ENCODE results near the gene F13A1. TPM values are rescaled to one million over a fixed set of nuclear protein-coding genes. Genes with fewer than 3 reads are reported as not detected.

F13A1 gene
- total RNA-seq, 2 donors from 2014 or later = not detected

DNA sequence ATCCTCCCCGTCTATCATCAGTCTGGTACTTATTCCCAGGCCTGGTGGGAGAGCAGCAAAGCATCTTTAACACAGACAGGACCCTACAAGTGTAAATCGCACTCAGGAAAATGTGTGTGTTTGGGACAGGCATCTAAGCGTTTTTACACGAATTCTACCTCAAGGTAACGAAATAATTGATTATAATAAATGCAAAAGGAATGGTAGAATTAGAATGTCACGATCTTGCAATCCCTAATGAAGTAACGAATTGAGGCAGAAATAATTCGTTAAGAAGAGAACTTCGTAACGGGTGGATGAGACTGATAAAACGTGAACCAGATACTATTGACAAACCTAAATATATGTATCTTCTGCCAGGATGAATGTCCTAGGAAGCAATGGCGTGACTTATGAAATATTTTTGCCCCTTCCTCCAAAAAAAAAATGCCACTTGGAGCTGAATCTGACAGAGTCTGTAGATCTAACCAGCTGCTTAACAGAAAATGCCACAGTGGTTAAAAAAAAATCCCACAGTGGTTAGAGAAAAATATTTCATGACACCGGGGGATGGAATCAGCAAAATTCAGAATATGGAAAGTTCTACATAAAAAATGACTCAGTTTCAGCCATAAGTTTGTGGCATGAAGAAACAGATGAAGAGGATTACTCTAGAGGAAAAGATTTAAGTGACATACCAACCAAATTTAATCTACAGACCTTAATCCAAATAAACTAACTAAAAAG, 68.7 kb downstream of the F13A1 start:
- H3K27ac Mint-ChIP-seq = no peak overlapping the region
- H3K4me1 Mint-ChIP-seq (ENCODE audit: low read depth) = no peaks in the 10 kb centered on the region
- no peak for DNase-seq
- H3K9me3 Mint-ChIP-seq = no peaks in the 10 kb centered on the region
- peaks cover 38% of the 10 kb centered on the region for H3K27me3 Mint-ChIP-seq (ENCODE audit: low read depth)
- no peak for ATAC-seq (replicated peaks in 1 of 2)
- H3K4me3 Mint-ChIP-seq = no peak overlapping the region
- H3K36me3 Mint-ChIP-seq (ENCODE audit: insufficient read depth in 2 of 2) = no peaks in the 10 kb centered on the region

DNA sequence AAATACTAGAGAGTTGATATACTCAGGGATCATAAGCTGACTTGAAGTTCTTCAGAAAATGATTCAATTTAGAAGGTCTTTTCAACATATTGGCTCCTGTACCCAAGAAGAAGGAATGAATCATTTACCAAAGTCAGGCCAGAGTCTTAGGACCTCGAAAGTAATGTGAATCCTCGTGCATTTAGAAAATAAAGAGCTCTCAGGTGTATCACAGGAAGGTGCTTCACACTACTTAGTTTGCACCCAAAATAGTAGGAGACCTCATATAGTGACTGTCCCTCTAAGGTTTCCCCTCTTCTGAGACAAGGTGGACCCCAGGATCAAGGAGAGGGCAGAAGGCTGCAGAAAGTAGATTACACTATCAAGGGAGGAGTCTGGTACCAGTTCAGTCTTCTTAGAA, 71.8 kb downstream of the F13A1 start:
- Mint-ChIP-seq H3K4me3 (no peak overlapping the region), H3K27ac (no peak overlapping the region), H3K4me1 (ENCODE audit: low read depth) (no peaks in the 10 kb centered on the region), H3K27me3 (ENCODE audit: low read depth) (peaks cover 40% of the 10 kb centered on the region), H3K9me3 (no peaks in the 10 kb centered on the region), H3K36me3 (ENCODE audit: insufficient read depth in 2 of 2) (no peaks in the 10 kb centered on the region)
- DNase-seq = no peak
- no peak for ATAC-seq (replicated peaks in 1 of 2)

GRCh38 chr6:6246544-6246943, 73.9 kb downstream of the F13A1 start:
- Mint-ChIP-seq H3K4me3 (no peak overlapping the region), H3K9me3 (peaks cover 0 to 4% of the 10 kb centered on the region in 2 donors), H3K4me1 (ENCODE audit: low read depth) (no peaks in the 10 kb centered on the region), H3K27ac (no peak overlapping the region), H3K36me3 (ENCODE audit: insufficient read depth in 2 of 2) (peaks cover 0 to 3% of the 10 kb centered on the region in 2 donors), H3K27me3 (ENCODE audit: low read depth) (peaks cover 52% of the 10 kb centered on the region)
- DNase-seq = no peak
- ATAC-seq (replicated peaks in 1 of 2) = no peak

GRCh38 chr6:6244624-6245023, 75.8 kb downstream of the F13A1 start:
- no peaks in the 10 kb centered on the region for H3K4me1 Mint-ChIP-seq (ENCODE audit: low read depth)

GRCh38 chr6:6243846-6244245, 76.6 kb downstream of the F13A1 start:
- H3K27ac Mint-ChIP-seq = no peak overlapping the region
- H3K27me3 Mint-ChIP-seq (ENCODE audit: low read depth) = peaks cover 46% of the 10 kb centered on the region
- DNase-seq = no peak
- peaks cover 0 to 3% of the 10 kb centered on the region in 2 donors for H3K36me3 Mint-ChIP-seq (ENCODE audit: insufficient read depth in 2 of 2)
- no peak for ATAC-seq (replicated peaks in 1 of 2)
- H3K4me3 Mint-ChIP-seq = no peak overlapping the region
- H3K4me1 Mint-ChIP-seq (ENCODE audit: low read depth) = no peaks in the 10 kb centered on the region
- peaks cover 0 to 4% of the 10 kb centered on the region in 2 donors for H3K9me3 Mint-ChIP-seq

More at GRCh38 chr6:6244624-6245023, 75.8 kb downstream of the F13A1 start:
- ATAC-seq (replicated peaks in 1 of 2) = no peak
- Mint-ChIP-seq H3K36me3 (ENCODE audit: insufficient read depth in 2 of 2) (peaks cover 0 to 3% of the 10 kb centered on the region in 2 donors), H3K27ac (no peak overlapping the region), H3K9me3 (peaks cover 0 to 4% of the 10 kb centered on the region in 2 donors), H3K4me3 (no peak overlapping the region), H3K27me3 (ENCODE audit: low read depth) (peaks cover 44% of the 10 kb centered on the region)
- no peak for DNase-seq

DNA sequence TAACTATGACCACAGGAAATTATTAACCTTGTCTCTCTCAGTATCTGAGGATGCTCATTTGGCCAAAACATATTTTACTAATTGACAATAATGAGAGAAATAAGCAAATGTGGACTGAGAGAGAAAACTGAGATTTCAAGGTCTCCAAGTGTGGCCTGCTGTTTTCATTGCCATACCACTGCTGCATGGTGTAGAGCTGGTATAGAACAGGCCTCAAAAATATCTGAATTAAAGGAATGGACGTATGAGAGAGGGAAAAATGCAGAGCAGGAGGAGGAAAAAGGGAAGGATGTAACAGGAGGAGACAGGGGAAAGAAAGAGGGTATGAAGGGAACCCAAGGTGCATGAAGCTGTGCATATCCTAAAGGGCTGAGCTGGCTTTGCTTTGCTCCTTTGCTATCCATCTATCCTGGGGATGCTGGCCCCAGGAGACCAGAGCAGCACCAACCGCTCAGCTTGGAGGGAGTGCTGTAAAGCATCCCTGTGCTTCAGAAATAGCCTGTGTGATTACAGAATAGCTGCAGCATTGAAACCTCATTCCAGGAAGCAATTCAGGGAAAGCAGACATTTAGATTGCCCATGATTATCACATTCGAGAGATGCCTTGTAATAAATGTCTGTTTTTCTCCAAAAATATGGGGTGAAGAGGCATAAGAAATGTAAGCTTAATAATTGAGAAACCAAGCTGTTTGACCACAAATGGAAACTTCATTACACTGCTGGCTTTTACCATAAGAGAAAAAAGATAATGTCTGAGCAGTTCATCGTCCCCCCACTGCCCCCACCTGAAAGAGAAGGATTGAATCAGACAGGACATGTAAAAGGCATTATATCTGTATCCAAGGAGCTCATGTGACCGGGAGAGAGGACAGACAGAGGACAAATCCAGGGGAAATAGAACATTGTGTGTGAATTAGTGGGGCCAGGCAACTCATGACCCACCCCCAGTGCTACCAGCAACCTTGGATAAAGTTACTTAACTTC, 80.6 kb downstream of the F13A1 start:
- peaks cover 0 to 3% of the 10 kb centered on the region in 2 donors for H3K36me3 Mint-ChIP-seq (ENCODE audit: insufficient read depth in 2 of 2)
- ATAC-seq (replicated peaks in 1 of 2) (no peak), DNase-seq (no peak)
- H3K27me3 Mint-ChIP-seq (ENCODE audit: low read depth) = peaks cover 39% of the 10 kb centered on the region
- H3K27ac Mint-ChIP-seq = no peak overlapping the region
- H3K4me1 Mint-ChIP-seq (ENCODE audit: low read depth) = no peaks in the 10 kb centered on the region
- H3K9me3 Mint-ChIP-seq = peaks cover 0 to 4% of the 10 kb centered on the region in 2 donors
- no peak overlapping the region for H3K4me3 Mint-ChIP-seq

DNA sequence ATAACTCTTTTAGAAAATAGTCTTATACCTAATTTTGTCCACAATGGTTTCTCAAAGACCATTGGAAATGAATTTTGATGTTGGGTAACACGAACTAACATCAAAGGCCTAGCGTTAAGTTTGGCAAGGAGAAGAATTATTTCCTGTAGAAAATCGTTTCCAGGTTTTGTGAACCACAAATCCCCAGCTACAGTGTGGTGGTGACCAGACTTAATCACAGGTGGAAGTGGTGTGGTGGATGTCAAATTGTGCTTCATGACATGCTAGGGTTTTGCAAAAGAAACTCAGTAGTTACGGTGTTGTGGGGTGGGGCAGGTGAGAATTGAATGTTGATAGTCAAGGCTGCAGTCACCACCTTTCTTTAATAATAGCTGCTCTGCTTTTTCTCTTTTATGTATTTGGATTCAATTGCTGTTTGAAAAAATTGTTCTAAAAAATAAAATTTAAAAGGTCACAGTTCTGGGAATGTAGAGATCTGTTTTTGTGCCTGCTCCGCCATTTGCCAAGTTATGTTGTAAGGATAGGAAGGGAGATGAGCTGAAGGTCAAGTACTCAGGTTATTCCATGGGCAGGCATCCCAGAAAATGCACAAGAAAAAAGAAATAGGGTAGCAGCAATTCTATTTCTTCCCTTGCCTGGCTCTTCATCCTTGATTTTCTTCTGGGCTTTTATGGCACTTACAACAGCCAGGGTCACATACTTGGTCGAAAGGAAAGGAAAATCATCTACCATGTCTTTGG, 83.6 kb downstream of the F13A1 start:
- no peak for DNase-seq
- Mint-ChIP-seq H3K9me3 (no peaks in the 10 kb centered on the region), H3K36me3 (ENCODE audit: insufficient read depth in 2 of 2) (no peaks in the 10 kb centered on the region), H3K4me1 (ENCODE audit: low read depth) (no peaks in the 10 kb centered on the region), H3K27ac (no peak overlapping the region), H3K4me3 (no peak overlapping the region), H3K27me3 (ENCODE audit: low read depth) (peaks cover 32% of the 10 kb centered on the region)
- ATAC-seq (replicated peaks in 1 of 2) = no peak

DNA sequence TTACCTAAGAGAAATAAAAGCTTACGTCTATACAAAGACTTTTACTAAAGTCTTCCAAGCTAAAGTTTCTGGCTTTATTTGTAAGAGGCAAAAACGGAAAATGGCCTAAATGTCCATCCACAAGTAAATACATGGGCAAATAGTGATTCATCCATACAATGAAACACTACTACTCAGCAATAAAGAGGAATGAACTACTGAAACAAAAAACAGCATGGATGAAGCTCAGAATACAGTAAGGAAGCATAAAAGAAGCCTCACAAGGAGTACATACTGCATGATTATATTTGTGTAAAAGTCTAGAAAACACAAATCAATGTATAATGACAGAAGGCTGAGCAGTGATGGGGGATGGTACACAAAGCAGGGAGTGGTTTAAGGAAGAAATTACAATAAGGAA, 84.7 kb downstream of the F13A1 start:
- Mint-ChIP-seq H3K4me1 (ENCODE audit: low read depth) (no peaks in the 10 kb centered on the region), H3K27ac (no peak overlapping the region)

DNA sequence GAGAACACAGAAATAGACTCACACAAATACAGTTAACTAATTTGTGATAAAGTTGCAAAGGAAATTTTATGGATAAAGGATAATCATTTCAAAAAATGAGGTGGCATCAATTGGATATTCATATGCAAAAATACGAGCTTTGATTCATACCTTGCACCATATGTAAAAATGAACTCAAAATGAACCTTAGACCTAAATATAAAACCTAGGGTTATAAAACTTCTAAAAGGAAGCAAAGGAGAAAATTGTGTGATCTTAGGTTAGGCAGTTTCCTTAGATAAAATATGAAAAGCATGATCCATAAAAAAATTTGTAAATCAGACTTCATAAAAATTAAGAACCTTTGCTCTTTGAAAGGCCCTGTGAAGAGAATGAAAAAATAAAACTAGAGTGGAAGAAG, 85.5 kb downstream of the F13A1 start:
- Mint-ChIP-seq H3K27ac (no peak overlapping the region), H3K4me3 (no peak overlapping the region), H3K36me3 (ENCODE audit: insufficient read depth in 2 of 2) (no peaks in the 10 kb centered on the region), H3K4me1 (ENCODE audit: low read depth) (no peaks in the 10 kb centered on the region), H3K9me3 (no peaks in the 10 kb centered on the region), H3K27me3 (ENCODE audit: low read depth) (peaks cover 40% of the 10 kb centered on the region)
- ATAC-seq (replicated peaks in 1 of 2) (no peak), DNase-seq (no peak)

More for the DNA sequence above, 84.7 kb downstream of the F13A1 start:
- ATAC-seq (replicated peaks in 1 of 2) = no peak
- no peak for DNase-seq
- Mint-ChIP-seq H3K27me3 (ENCODE audit: low read depth) (peaks cover 38% of the 10 kb centered on the region), H3K36me3 (ENCODE audit: insufficient read depth in 2 of 2) (no peaks in the 10 kb centered on the region), H3K4me3 (no peak overlapping the region), H3K9me3 (no peaks in the 10 kb centered on the region)

- Mint-ChIP-seq H3K4me1 (ENCODE audit: low read depth) (no peaks in the 10 kb centered on the region), H3K4me3 (no peak overlapping the region), H3K27me3 (ENCODE audit: low read depth) (peaks cover 39% of the 10 kb centered on the region), H3K27ac (no peak overlapping the region), H3K36me3 (ENCODE audit: insufficient read depth in 2 of 2) (no peaks in the 10 kb centered on the region), H3K9me3 (peaks cover 0 to 2% of the 10 kb centered on the region in 2 donors)
- no peak for ATAC-seq (replicated peaks in 1 of 2)
- no peak for DNase-seq
Observed at GRCh38 chr6:6230286-6230685, 90.2 kb downstream of the F13A1 start.

- DNase-seq (no peak), ATAC-seq (replicated peaks in 1 of 2) (no peak)
- Mint-ChIP-seq H3K27me3 (ENCODE audit: low read depth) (peaks cover 49% of the 10 kb centered on the region), H3K27ac (no peak overlapping the region), H3K9me3 (peaks cover 0 to 2% of the 10 kb centered on the region in 2 donors), H3K4me1 (ENCODE audit: low read depth) (no peaks in the 10 kb centered on the region), H3K4me3 (no peak overlapping the region), H3K36me3 (ENCODE audit: insufficient read depth in 2 of 2) (no peaks in the 10 kb centered on the region)
Observed at GRCh38 chr6:6227896-6228295, 92.6 kb downstream of the F13A1 start.

DNA sequence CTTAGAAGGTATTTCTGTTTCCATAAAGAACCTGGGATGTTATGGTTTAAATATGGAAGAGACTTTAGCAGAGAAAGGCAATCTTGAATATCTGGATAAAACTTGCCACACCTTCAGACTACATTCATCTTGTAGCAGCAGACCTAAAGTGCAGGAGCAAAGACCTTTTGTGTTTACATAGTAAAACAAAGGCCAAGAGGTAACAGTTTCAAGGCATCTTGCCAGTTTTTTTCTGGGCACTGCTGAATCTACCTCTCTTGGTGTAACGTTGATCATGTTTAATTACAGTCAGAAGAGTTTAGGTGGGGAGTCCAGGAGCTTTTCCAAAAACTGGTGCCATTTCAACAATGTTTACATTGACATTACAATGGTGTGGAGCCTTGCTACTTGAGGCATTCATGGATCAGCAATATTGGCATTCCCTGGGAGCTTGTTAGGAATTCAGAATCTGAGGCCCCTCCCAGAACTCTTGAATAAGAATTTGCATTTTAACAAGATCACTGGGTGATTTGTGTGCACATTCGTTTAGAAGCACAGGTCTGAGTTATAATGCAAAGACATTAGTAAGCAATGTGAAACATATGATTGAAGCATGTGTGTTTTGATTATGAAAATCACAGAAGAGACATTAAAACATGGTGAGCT, 94.5 kb downstream of the F13A1 start:
- H3K4me1 Mint-ChIP-seq (ENCODE audit: low read depth) = no peaks in the 10 kb centered on the region
- H3K4me3 Mint-ChIP-seq = no peak overlapping the region
- H3K27ac Mint-ChIP-seq = no peak overlapping the region

More for the DNA sequence above, 94.5 kb downstream of the F13A1 start:
- DNase-seq (no peak), ATAC-seq (replicated peaks in 1 of 2) (no peak)
- peaks cover 0 to 2% of the 10 kb centered on the region in 2 donors for H3K9me3 Mint-ChIP-seq
- H3K36me3 Mint-ChIP-seq (ENCODE audit: insufficient read depth in 2 of 2) = no peaks in the 10 kb centered on the region
- H3K27me3 Mint-ChIP-seq (ENCODE audit: low read depth) = peaks cover 51% of the 10 kb centered on the region

All from activated T-cell treated with anti-CD3 and anti-CD28 coated beads, Interleukin-2, amount 50 U/mL, for 72 hours (primary cell).